Measurements from ENCODE around the gene NANOS2.

Gene NANOS2

GRCh38 chr19:45913874-45914830 is at the start of gene NANOS2:
NANOS2 (minus strand) TSS chr19:45914778; CDS start chr19:45914693, 85 bp downstream.
- no peak for DNase-seq (ENCODE audit: low read depth, low spot score)

- DNase-seq (ENCODE audit: low read depth, low spot score) = no peak
These were observed 47.4 kb upstream of the NANOS2 start for GRCh38 chr19:45962021-45962420.

GRCh38 chr19:45960595-45961235 is 46.1 kb upstream of the NANOS2 start:
- DNase-seq (ENCODE audit: low read depth, low spot score) = no peak

GRCh38 chr19:45959517-45960025 is 45.0 kb upstream of the NANOS2 start:
- DNase-seq (ENCODE audit: low read depth, low spot score) = no peak

GRCh38 chr19:45958769-45959516 is 44.4 kb upstream of the NANOS2 start:
- no peak for DNase-seq (ENCODE audit: low read depth, low spot score)

- DNase-seq (ENCODE audit: low read depth, low spot score) = no peak
These were observed 43.7 kb upstream of the NANOS2 start for GRCh38 chr19:45958320-45958719.

- DNase-seq (ENCODE audit: low read depth, low spot score) = no peak
These were observed 41.5 kb upstream of the NANOS2 start for GRCh38 chr19:45955905-45956608.

GRCh38 chr19:45954156-45954555 is 39.6 kb upstream of the NANOS2 start:
- no peak for DNase-seq (ENCODE audit: low read depth, low spot score)

GRCh38 chr19:45953676-45954075 is 39.1 kb upstream of the NANOS2 start:
- DNase-seq (ENCODE audit: low read depth, low spot score) = no peak

- DNase-seq (ENCODE audit: low read depth, low spot score) = no peak
These were observed 38.3 kb upstream of the NANOS2 start for GRCh38 chr19:45952686-45953505.

GRCh38 chr19:45952341-45952685 is 37.7 kb upstream of the NANOS2 start:
- no peak for DNase-seq (ENCODE audit: low read depth, low spot score)

- no peak for DNase-seq (ENCODE audit: low read depth, low spot score)
These were observed 33.3 kb upstream of the NANOS2 start for GRCh38 chr19:45947926-45948325.

- DNase-seq (ENCODE audit: low read depth, low spot score) = no peak
These were observed 25.9 kb upstream of the NANOS2 start for GRCh38 chr19:45940515-45940805.

GRCh38 chr19:45939792-45940514 is 25.4 kb upstream of the NANOS2 start:
- DNase-seq (ENCODE audit: low read depth, low spot score) = no peak

GRCh38 chr19:45938733-45939319 is 24.2 kb upstream of the NANOS2 start:
- DNase-seq (ENCODE audit: low read depth, low spot score) = no peak

- DNase-seq (ENCODE audit: low read depth, low spot score) = no peak
These were observed 20.7 kb upstream of the NANOS2 start for GRCh38 chr19:45935267-45935666.

GRCh38 chr19:45934551-45935230 is 20.1 kb upstream of the NANOS2 start:
- DNase-seq (ENCODE audit: low read depth, low spot score) = no peak

- DNase-seq (ENCODE audit: low read depth, low spot score) = no peak
These were observed 19.2 kb upstream of the NANOS2 start for GRCh38 chr19:45933759-45934158.

- no peak for DNase-seq (ENCODE audit: low read depth, low spot score)
These were observed 16.5 kb upstream of the NANOS2 start for GRCh38 chr19:45931055-45931454.

All from smooth muscle cell of the brain vasculature (primary cell).